GDM1 (cell line): ENCODE data around the gene RNU7-1.
A peak's percentile ranks its signal among the peaks of the same experiment; 100 is the strongest.

Experiments
- DNase-seq: peaks from one replicate; lab custom pipeline; 2025; lab: John Stamatoyannopoulos, UW

Gene RNU7-1

GRCh38 chr12:6953442-6954315 lies 10.1 kb downstream of the RNU7-1 start:
- peak; percentile 87 for DNase-seq

GRCh38 chr12:6954316-6955107 lies 10.9 kb downstream of the RNU7-1 start:
- DNase-seq, result no peak

GRCh38 chr12:6955108-6956020 lies 11.7 kb downstream of the RNU7-1 start:
- no peak for DNase-seq

- no peak for DNase-seq
Measured at GRCh38 chr12:6956021-6956727, 12.6 kb downstream of the RNU7-1 start.

- no peak for DNase-seq
Measured at GRCh38 chr12:6957151-6957701, 13.6 kb downstream of the RNU7-1 start.

GRCh38 chr12:6957741-6958608 lies 14.4 kb downstream of the RNU7-1 start:
- DNase-seq, result no peak

- DNase-seq, result no peak
Measured at GRCh38 chr12:6958609-6959057, 15.0 kb downstream of the RNU7-1 start.

- peak; percentile 45 for DNase-seq
Measured at GRCh38 chr12:6959058-6959804, 15.6 kb downstream of the RNU7-1 start.

GRCh38 chr12:6959805-6960592 lies 16.4 kb downstream of the RNU7-1 start:
- DNase-seq, result no peak

- no peak for DNase-seq
Measured at GRCh38 chr12:6960593-6961277, 17.1 kb downstream of the RNU7-1 start.

GRCh38 chr12:6961278-6961694 lies 17.7 kb downstream of the RNU7-1 start:
- no peak for DNase-seq

- no peak for DNase-seq
Measured at GRCh38 chr12:6961695-6962284, 18.2 kb downstream of the RNU7-1 start.

GRCh38 chr12:6962285-6963015 lies 18.8 kb downstream of the RNU7-1 start:
- DNase-seq, result no peak

- DNase-seq, result no peak
Measured at GRCh38 chr12:6963016-6963731, 19.6 kb downstream of the RNU7-1 start.

- no peak for DNase-seq
Measured at GRCh38 chr12:6963791-6964413, 20.3 kb downstream of the RNU7-1 start.

- DNase-seq, result no peak
Measured at GRCh38 chr12:6964605-6965025, 21.0 kb downstream of the RNU7-1 start.
